Stimulated activated naive CD4-positive, alpha-beta T cell (primary cell): Measurements from ENCODE around the gene REXO4.

ENCODE experiments used
- DNase-seq, 6 experiments: peaks; one replicate each; lab custom pipeline; 2025; lab: John Stamatoyannopoulos, UW

REXO4 gene

GRCh38 chr9:133449760-133450159, 31.9 kb upstream of the REXO4 start:
- DNase-seq, result no peak

DNA sequence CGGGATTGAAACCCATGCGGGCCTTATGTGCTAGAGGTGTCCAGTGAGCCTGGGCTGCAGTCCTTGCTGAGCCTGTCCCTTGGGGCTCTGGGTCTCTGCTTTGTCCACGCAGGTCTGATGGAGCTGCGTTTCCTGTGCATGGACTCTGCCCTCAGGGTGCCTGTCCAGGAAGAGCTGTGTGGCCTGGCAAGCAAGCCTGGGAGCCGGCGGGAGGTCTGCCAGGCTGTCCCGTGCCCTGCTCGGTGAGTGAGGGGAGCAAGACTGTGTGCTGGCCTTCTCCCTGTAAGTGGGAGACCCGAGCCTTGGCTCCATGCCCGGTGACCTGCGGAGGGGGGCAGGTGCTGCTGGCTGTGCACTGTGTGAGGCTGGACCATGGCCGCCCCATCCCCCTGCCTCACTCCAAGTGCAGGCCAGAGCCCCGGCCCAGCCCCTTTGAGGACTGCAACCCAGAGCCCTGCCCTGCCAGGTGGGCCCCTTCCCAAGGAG, 30.7 kb upstream of the REXO4 start:
- DNase-seq, result no peak

DNA sequence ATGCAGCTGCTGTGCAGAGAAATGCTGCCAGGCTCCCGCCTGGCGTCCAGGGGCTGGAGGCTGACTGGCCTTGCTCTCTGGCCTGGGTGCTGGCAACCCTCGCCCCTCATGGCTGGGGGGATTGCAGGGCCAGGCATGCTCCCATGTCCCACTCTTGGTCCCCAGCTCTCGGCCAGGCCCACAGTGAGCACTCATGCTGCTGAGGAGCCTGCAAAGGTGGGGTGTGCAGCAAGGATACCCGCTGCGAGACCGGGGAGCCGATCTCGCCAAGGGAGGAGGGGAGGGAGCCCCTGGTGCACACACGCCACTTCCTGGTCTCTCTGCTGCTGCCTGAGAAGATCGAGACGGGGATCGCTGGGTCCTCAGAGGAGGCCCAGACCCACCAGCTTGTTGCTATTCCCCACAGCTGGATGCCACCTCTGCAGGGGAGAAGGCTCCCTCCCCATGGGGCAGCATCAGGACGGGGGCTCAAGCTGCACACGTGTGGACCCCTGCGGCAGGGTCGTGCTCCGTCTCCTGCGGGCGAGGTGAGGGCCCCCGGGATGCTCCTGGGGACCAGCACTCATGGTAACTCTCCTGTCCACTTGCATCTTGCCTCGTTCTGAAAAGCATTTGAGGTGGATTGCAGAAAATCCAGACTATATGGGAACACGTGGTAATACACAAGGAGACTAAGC, 27.6 kb upstream of the REXO4 start:
- no peak for DNase-seq

- no peak for DNase-seq
These were observed 26.2 kb upstream of the REXO4 start for GRCh38 chr9:133443982-133444381.

GRCh38 chr9:133443248-133443647, 25.4 kb upstream of the REXO4 start:
- no peak for DNase-seq

- DNase-seq, result no peak
These were observed 23.8 kb upstream of the REXO4 start for GRCh38 chr9:133441571-133441970.

DNA sequence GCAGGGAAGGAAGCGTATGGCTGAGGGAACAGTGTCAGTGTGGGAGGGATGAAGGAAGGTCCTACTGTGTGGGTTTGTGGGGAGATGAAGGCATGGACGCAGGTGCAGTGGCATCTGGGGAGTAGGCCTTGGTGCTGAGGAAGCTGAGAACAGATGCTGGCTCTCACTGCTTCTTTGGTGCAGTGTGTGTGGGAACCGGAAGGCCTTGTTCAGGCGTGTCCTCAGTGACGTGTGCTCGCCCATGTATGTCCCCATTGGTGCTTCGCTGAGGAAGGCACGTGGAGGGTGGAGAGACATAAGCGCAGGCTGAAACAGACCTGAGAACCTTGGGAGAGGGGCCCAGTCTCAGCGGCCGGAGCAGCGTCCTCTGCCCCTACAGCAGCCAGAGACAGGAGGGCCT, 23.1 kb upstream of the REXO4 start:
- DNase-seq, result no peak

GRCh38 chr9:133439337-133439736, 21.5 kb upstream of the REXO4 start:
- no peak for DNase-seq

- no peak for DNase-seq
These were observed 20.1 kb upstream of the REXO4 start for GRCh38 chr9:133437753-133438531.

DNA sequence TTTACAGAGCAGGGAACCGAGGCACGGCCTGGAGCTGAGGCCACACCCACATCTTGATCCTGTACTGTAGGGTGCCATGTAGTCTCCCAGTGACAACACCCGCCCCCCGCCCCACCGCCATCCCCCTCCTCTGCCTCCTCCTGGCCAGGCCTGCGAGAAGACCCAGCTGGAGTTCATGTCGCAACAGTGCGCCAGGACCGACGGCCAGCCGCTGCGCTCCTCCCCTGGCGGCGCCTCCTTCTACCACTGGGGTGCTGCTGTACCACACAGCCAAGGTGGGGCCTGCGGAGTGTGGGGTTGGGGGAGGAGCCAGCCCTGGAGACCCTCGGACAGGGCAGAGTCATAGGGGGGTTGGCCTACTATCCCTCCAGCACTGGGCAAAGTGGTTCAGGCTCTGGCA, 18.9 kb upstream of the REXO4 start:
- DNase-seq, result no peak

DNA sequence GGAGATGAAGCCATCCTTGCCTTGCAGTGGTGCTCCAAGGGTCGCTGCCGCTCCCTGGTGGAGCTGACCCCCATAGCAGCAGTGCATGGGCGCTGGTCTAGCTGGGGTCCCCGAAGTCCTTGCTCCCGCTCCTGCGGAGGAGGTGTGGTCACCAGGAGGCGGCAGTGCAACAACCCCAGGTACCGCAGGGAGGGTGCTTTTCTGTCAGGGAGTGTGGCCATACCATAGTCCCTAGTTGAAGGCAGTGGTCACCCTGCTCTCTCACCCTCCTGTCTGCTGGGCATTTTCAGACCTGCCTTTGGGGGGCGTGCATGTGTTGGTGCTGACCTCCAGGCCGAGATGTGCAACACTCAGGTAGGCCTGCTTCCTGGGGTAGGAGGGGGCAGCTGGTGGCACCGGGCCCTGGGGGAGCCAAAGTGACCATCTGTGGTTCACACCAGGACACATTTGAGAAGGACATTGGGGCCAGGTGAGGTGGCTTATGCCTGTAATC, 15.6 kb upstream of the REXO4 start:
- DNase-seq, result no peak

DNA sequence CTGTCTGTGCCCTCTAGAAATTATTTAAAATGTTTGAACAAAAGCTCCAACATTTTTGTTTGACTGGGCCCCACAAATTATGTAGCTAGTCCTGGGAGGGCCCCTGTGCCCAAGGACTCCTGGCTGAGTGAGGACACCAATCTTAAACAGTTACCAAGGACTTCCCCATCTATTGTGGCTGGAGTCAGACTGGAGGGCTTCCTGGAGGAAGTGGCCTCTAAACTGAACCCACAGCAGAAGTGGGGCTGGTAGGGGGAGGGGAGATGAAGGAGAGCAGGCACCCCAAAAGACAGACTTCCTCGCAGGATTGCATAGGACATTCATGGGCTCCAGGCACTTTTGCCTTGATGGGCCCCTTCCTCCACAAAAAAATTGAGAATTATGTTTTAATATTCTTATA, 12.4 kb upstream of the REXO4 start:
- DNase-seq, result no peak

DNA sequence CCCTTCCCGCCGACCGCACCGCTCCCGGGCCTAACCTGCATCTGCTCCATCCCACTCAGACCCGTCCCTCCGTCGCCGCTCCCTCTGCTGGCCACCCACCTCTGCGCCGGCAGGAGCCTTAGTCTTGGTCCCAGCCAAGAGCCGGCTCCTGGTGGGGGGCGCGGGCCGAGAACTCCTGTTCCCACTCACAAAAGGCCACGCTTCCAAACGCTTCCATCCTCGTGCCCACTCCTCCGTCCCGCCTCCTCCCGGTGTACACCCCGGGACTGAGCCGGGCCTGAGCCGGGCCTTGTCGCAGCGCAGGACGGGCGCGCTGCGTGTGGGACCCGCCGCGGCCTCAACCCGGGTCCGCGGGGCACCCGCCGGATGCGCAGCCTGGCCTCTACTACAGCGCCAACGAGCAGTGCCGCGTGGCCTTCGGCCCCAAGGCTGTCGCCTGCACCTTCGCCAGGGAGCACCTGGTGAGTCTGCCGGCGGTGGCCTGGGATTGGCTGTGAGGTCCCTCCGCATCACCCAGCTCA, 11.9 kb upstream of the REXO4 start:
- no peak for DNase-seq

- DNase-seq, result no peak
These were observed 11.4 kb upstream of the REXO4 start for GRCh38 chr9:133429214-133429613.

DNA sequence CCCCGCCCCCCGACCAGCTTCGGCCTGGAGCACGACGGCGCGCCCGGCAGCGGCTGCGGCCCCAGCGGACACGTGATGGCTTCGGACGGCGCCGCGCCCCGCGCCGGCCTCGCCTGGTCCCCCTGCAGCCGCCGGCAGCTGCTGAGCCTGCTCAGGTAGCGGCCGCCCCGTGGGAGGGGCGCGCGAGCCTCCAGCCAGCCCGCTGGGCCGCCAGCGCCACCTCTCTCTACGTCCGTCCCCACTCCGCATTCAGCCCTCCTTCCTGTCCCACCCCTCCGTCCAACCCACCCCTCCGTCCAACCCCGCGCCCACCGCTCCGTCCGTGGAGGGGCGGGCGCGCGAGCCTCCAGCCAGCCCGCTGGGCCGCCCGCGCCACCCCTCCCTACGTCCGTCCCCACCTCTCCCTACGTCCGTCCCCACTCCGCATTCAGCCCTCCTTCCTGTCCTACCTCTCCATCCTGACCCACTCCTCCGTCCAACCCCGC, 10.8 kb upstream of the REXO4 start:
- no peak for DNase-seq

DNA sequence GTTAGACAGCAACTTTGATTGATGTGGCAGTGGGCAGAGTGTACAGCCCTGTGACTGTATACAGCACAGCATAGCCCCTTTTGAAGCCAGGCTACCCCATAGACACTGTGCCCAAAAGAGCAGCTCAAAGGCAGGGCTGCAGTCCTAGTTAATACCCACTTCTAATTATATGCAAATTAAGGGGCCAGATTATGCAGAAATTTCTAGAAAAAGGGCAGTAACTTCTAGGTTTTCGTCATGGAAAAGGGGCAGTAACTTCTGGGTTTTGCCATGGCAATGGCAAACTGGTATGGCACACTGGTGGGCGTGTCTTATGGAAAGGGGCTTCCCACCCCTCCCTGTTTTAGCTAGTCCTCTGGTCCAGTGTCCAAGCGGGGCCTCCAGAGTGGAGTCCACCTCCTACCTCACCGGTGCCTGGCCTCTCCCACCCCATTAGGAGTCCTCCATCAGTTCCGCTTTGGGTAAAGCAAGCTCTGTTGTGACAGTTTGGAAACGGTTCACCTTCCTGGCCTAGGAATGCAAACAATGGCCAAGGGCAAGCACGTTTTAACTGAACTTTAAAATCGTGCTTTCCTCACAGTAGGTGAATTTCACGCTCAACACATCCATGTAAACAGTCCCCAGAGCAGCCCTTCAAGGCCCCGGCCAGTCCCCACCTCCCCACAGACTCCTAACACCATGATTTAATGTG, 10.0 kb upstream of the REXO4 start:
- no peak for DNase-seq

- no peak for DNase-seq
These were observed 8.2 kb upstream of the REXO4 start for GRCh38 chr9:133426011-133426410.

DNA sequence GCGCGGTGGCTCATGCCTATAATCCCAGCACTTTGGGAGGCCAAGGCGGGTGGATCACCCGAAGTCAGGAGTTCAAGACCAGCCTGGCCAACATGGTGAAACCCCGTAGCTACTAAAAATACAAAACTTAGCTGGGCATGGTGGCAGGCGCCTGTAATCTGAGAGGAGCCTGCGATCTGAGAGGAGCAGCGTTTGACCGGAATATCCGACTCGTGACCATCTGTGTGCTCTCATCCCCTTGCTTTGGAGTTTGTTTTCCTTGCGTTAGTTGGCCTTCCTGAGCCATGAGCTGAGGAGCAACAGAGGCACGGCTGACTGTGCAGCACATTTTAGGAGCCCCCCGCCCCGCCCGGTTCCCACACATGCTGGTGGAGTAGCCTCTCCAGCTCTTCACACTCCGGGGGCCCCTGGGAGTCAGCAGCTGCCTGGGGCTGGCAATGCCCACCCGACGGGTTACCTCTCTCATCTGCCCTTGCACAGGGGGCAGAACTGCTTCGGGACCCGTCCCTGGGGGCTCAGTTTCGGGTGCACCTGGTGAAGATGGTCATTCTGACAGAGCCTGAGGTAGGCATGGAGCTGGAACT, 7.3 kb upstream of the REXO4 start:
- no peak for DNase-seq

DNA sequence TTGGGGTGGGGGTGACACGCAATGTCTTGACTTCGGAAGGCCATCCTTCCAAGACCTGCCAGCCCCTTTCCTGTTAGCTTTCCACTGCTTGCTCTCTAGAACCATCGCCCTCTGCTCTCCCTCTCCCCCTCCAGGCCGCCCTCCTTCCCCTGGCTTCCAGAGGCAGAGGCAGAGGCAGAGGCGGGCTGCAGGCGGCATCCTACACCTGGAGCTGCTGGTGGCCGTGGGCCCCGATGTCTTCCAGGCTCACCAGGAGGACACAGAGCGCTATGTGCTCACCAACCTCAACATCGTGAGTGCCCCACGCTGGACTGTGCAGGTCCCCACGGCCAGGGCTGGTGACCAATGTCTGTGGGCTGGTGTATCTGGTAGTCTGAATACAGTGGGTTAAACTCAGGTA, 6.4 kb upstream of the REXO4 start:
- no peak for DNase-seq

GRCh38 chr9:133423216-133423615, 5.4 kb upstream of the REXO4 start:
- DNase-seq, result no peak

DNA sequence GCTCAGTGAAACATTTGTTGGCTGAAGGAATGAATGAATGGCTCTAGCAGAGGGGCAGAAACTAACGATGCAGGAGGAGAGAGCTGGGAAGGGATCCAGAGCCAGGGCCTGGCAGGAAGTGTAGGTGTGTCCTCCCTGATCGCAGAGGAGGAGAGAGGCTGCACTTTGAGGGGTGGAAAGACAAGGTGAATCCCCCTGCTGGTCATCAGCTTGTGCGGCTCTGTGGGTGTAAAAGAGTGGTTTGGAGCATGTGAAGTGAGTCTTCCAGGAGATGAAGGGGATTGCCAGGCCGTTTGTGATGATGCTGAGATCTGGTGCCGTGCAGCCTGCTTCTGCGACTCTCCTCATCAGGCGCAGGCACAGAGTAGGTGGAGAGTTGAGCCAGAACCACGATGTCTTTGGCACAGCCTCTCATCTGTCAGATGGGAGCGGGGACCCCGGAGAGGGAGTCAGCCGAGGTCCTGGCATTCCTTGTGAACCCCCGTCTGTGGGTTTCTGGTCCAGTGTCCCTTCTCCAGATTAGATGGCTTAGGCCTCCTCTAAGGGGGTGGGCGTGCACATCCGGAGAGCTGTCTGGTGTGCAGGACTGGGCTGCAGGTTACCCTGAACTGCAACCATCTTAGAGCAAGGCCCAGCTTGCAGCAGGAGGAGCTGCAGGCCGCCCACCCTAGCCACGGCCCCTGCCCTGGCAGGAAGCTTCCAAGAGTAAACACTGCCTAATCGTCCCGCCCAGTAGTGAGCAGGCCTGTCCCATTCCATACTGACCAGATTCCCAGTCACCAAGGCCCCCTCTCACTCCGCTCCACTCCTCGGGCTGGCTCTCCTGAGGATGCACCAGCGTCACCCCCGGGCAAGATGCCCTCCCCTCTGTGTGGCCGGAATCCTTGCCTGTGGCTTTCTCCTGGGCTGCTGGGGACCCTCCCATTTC, 4.1 kb upstream of the REXO4 start, which contains the start of gene ADAMTS13:
ADAMTS13 (plus strand) TSS at position 753 of the 928 bp plus-strand sequence; CDS start at position 830, 77 bp downstream.
- no peak for DNase-seq
